Measurements from ENCODE around the gene OGFR.

DNA sequence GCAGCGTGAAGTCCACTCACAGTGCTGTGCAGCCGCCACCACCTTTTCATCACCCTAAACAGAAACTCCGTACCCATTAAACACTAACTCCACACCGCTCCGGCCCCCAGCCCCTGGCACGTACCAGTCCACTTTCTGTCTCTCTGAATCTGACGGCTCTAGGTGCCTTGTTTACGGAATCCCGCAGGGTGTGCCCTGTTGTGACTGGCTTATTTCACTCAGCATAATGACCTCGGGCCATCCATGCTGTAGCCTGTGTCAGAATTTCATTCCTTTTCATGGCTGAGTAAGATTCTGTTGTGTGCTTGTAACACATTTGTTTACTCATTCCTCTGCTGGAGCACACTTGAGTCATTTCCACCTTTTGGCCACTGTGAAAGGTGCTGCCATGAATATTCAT, 39.0 kb downstream of the OGFR start:
- no peak for TF ChIP-seq POLR2A (IDR thresholded peaks at IDR 0.05)
- TF ChIP-seq, protein P1, sequence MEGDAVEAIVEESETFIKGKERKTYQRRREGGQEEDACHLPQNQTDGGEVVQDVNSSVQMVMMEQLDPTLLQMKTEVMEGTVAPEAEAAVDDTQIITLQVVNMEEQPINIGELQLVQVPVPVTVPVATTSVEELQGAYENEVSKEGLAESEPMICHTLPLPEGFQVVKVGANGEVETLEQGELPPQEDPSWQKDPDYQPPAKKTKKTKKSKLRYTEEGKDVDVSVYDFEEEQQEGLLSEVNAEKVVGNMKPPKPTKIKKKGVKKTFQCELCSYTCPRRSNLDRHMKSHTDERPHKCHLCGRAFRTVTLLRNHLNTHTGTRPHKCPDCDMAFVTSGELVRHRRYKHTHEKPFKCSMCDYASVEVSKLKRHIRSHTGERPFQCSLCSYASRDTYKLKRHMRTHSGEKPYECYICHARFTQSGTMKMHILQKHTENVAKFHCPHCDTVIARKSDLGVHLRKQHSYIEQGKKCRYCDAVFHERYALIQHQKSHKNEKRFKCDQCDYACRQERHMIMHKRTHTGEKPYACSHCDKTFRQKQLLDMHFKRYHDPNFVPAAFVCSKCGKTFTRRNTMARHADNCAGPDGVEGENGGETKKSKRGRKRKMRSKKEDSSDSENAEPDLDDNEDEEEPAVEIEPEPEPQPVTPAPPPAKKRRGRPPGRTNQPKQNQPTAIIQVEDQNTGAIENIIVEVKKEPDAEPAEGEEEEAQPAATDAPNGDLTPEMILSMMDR (IDR thresholded peaks at IDR 0.05): no peak
- no peak for TF ChIP-seq POLR2AphosphoS5 (IDR thresholded peaks at IDR 0.05)
- TF ChIP-seq EP300 (IDR thresholded peaks at IDR 0.05): no peak
